DMS 273 (cell line): ENCODE results near the gene MFAP1.
"Not testable (repeated sequence)": the region's sequence is repeated elsewhere in the genome, so short reads cannot be mapped to it uniquely, and the experiment has no call there.

Source experiments
- DNase-seq: peaks from one replicate; lab custom pipeline; 2025; ENCODE audit not compliant: unreplicated experiment; lab: John Stamatoyannopoulos, UW

Gene MFAP1

DNA sequence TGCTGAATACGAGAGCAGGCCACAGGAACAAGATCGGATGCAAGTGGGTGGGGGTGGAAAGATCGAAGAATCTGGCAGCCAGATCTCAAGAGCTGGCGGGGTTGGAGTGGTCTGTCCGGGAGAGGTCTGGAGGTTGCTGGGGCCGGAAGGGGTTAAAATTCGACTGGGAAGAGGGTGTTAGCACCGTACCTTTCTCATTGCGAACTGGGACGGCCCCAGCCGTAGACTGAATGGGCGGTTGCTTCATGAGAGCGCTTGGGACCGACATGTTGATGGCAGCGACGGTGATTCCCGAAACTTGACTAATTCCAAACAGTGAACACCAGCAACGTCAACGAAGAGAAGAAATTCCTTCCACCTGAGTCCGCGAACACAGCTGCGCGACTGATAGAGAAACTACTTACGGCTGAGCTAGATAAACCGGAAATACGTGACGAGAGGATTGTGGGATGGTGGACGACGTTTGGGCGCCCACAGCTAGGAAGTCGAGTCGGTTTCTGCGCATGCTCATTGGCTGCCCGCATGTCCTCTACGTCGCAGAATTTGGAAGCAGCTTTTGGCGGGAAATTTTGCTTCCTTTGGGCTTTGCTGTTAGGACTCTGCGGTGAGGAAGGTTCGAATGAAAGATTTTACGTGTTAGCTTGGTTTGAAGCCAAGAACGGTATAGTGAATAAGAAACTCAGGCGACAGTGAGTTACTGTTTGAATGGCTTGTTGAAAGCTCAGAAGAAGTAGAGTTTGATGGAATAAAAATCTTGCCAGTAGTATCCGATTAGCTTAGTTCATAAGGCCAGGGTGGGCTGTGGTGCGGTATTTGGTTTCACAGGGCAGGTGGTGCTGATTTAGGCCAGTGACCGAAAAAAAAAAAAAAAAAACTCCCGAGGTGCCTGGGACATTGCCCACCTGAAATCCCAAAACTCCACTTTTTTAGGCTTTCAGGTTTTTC is at the start of gene MFAP1:
TSS of gene MFAP1 (minus strand) at position 389 of the 945 bp plus-strand sequence. CDS start at position 268, 121 bp downstream.
- peak; percentile 96 for DNase-seq

- DNase-seq, result no peak
Measured at GRCh38 chr15:43873651-43874050, 49.2 kb upstream of the MFAP1 start.

DNA sequence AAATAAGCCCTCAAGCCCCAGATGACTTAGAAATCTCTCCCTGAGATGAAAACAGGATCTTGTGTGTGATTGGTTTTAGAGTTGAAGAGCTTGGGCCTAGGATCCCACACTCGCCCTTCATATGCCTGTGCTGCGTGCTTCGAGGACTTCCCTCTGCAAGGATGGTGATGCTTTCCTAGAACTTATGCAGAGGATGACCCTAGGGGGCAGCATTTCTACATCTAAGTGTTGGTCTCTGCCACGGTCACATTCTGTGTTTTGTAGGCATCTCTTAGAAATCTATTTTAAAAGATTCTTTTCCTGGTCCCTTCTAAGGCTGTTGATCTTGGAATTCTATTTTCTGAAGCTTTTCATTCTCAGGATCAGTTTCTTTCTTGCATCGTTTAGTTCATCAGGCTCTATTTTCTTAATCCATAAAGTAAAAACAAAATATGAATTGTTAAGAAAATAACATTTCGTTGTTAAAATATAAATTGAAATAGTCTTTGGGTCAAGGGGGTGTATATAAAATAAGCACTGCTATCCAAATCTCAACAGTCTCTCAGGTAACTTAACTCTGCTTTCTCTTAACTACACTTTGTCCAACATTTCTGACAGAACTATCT is 48.0 kb upstream of the MFAP1 start:
- peak; percentile 73 for DNase-seq

DNA sequence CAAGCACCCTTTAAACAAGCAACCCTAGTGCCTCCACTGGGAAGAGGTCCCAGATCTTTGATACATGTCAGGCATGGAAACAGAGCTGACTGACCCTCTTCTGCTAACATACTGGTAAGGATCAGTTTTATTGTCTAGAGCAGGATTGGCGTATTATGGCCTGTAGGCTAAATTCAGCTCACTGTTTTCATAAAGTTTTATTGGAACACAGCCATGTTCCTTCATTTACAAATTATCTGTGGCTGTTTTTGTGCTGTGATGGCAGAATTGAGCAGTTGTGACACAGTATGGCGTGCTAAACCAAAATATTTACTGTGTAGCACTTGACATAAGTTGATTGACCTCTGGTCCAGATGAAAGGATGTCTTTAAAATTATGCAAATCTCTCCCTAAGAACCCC is 47.3 kb upstream of the MFAP1 start:
- no peak for DNase-seq

DNA sequence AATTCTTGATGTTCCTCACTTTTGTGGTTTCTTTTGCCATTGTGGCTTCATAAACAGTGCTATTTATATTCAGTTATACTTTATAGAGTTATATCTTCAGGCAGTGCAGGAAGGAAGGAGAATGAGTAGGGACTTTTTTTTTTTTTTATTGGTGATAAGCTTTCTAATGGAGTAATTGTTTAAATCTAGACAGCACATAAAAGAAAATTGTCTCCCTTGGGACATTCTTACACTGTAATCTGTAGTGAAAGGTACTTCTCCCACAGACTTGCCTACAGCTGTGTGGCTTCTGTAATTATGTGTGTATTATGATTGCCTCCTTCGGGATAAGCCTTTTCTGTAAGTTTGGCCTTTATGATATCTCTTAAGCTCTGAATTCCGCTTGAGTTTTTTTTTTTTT is 43.9 kb upstream of the MFAP1 start:
- DNase-seq, result no peak

GRCh38 chr15:43867096-43867495 is 42.6 kb upstream of the MFAP1 start:
- DNase-seq, result no peak

GRCh38 chr15:43866636-43867035 is 42.1 kb upstream of the MFAP1 start:
- DNase-seq, result not testable (repeated sequence)

DNA sequence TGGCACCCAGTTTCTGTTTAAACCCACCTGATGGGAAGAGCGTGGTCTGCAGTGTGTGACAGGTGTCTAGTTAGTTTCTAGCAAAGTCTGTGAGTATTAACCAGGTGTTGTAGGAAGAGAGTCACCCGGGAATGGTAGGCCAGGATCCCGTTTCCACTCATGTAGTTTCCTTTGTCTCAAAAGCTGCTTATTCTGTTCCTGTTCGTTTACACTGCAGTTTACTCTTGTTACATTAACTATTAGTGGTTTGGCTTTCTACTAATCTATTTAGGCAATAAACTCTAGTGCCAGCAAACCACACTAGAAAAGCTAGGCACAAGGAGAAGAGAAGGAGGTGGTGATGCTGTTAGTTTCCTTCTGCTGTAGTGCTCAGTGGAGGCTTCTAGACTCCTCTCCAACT is 35.1 kb upstream of the MFAP1 start:
- DNase-seq, result no peak

- DNase-seq, result no peak
Measured at GRCh38 chr15:43854801-43855200, 30.3 kb upstream of the MFAP1 start.

- DNase-seq, result no peak
Measured at GRCh38 chr15:43852607-43853006, 28.1 kb upstream of the MFAP1 start.

DNA sequence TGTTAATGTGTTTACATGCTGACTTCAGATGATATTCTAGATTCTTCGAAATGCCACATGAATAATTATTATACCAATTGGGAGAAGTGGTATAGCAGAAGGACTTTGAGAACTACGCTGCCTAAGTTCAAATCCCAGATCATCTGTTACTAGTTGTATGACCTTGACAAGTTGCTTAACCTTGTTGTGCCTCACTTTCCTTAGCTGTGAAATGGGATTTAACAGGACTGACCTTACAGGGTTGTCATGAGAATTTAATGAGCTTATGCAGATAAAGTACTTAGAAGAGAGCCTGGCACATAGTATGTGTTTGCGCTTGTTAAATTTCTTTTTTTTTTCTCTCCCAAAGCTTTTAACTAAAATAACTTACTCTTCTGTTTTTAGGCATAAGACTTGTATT is 26.8 kb upstream of the MFAP1 start:
- no peak for DNase-seq

DNA sequence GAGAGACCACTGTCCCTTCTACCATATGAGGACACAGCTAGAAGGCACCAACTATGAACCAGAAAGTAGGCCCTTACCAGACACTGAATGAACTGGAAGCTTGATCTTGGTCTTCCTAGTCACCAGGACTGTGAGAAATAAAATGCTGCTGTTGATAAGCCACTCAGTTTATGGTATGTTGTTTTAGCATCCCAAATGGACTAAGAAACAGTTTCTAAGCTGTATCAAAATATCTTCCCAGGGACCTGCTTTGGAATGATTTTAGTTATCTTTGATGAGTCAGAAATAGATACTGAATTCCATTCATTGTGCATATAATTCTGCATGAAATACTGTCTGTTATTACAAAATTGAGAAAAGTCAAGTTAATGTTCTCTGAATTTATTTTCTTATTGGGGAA is 20.9 kb upstream of the MFAP1 start:
- DNase-seq, result no peak

DNA sequence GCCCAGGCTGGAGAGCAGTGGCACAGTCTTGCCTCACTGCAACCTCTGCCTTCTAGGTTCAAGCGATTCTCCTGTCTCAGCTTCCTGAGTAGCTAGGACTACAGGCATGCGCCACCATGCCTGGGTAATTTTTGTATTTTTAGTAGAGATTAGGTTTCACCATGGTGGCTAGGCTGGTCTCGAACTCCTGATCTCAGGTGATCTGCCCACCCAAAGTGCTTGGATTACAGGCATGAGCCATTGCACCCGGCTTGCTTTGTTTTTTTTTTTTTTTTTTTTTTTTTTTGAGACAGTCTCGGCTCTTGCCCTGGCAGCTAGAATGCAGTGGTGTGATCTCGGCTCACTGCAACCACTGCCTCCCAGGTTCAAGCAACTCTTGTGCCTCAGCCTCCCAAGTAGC is 8.0 kb upstream of the MFAP1 start:
- not testable (repeated sequence) for DNase-seq

DNA sequence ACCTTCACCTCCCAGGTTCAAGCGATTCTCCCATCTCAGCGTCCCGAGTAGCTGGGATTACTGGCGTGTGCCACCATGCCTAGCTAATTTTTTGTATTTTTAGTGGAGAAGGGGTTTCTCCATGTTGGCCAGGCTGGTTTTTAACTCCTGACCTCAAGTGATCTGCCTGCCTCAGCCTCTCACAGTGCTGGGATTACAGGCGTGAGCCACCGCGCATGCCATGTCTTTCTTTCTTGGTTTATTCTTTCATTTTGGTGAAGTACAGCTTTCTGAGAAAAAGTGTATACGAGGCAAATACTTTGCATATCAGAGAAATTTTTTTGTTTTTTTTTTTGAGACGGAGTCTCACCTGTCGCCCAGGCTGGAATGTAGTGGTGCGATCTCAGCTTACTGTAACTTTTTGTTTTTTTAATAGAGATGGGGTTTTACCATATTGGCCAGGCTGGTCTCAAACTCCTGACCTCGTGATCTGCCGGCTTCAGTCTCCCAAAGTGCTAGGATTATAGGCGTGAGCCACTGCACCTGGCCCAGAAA is 7.1 kb upstream of the MFAP1 start:
- not testable (repeated sequence) for DNase-seq

GRCh38 chr15:43830691-43831275 is 6.3 kb upstream of the MFAP1 start:
- not testable (repeated sequence) for DNase-seq

GRCh38 chr15:43829951-43830540 is 5.6 kb upstream of the MFAP1 start:
- not testable (repeated sequence) for DNase-seq

GRCh38 chr15:43828061-43828657 is 3.7 kb upstream of the MFAP1 start:
- peak; percentile 19 for DNase-seq

DNA sequence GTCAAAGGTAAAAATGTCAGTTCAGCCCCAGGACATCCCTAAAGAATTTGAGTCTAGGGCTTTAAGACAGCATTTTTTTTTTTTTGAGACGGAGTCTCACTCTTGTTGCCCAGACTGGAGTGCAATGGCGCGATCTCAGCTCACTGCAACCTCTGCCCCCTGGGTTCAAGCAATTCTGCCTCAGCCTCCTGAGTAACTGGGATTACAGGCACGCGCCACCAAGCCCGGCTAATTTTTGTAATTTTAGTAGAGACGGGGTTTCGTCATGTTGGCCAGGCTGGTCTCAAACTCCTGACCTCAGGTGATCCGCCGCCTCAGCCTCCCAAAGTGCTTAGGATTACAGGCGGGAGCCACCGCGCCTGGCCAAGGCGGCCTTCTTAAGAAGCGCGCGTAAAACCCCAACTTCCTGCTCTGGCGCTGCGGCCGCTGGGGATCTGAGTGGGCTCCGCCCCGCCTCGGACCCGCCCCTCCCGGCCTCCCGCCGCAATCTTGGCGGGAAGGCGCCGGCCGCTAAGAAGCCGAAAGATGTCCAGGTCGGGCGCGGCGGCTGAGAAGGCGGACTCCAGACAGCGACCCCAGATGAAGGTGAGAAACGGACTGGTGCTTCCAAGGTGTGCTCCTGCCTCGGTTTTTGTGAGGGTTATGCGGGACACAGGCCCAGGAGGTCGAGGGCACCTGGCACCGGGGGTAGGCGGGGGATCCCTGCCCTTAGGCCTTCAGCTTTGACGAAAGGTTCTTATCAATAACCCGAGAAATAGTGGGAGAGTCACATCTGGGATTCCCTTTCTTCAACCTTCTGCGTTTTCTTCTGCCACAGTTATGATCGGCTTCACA is 2.2 kb upstream of the MFAP1 start, which contains the start of gene WDR76:
TSS of gene WDR76 (plus strand) at position 495 of the 834 bp plus-strand sequence. CDS start at position 526, 31 bp downstream.
- peak; percentile 93 for DNase-seq

GRCh38 chr15:43826029-43826507 is 1.6 kb upstream of the MFAP1 start:
- no peak for DNase-seq

DNA sequence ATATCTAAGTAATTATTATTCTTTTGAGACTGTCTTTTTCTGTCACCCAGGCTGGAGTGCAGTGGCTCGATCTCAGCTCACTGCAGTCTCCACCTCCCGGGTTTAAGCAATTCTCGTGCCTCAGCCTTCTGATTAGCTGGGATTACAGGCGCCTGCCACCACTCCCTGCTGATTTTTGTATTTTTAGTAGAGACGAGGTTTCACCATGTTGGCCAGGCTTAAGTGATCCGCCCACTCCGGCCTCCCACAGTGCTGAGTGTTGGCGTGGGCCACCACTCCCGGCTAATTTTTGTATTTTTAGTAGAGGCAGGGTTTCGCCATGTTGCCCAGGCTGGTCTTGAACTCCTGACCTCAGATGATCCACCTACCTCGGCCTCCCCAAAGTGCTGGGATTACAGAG is 815 bp upstream of the MFAP1 start:
- not testable (repeated sequence) for DNase-seq
